Activated CD4-positive, alpha-beta T cell treated with anti-CD3 and anti-CD28 coated beads for 24 hours (primary cell): ENCODE measurements around the gene TCP11L1.

ENCODE experiments used
- DNase-seq, 2 donors: peaks; one replicate each; pipeline ENCODE4 v3.0.0-alpha.2; 2020; ENCODE audit warnings: low read depth in 2 of 2

The TCP11L1 gene, protein sequence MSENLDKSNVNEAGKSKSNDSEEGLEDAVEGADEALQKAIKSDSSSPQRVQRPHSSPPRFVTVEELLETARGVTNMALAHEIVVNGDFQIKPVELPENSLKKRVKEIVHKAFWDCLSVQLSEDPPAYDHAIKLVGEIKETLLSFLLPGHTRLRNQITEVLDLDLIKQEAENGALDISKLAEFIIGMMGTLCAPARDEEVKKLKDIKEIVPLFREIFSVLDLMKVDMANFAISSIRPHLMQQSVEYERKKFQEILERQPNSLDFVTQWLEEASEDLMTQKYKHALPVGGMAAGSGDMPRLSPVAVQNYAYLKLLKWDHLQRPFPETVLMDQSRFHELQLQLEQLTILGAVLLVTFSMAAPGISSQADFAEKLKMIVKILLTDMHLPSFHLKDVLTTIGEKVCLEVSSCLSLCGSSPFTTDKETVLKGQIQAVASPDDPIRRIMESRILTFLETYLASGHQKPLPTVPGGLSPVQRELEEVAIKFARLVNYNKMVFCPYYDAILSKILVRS

DNA sequence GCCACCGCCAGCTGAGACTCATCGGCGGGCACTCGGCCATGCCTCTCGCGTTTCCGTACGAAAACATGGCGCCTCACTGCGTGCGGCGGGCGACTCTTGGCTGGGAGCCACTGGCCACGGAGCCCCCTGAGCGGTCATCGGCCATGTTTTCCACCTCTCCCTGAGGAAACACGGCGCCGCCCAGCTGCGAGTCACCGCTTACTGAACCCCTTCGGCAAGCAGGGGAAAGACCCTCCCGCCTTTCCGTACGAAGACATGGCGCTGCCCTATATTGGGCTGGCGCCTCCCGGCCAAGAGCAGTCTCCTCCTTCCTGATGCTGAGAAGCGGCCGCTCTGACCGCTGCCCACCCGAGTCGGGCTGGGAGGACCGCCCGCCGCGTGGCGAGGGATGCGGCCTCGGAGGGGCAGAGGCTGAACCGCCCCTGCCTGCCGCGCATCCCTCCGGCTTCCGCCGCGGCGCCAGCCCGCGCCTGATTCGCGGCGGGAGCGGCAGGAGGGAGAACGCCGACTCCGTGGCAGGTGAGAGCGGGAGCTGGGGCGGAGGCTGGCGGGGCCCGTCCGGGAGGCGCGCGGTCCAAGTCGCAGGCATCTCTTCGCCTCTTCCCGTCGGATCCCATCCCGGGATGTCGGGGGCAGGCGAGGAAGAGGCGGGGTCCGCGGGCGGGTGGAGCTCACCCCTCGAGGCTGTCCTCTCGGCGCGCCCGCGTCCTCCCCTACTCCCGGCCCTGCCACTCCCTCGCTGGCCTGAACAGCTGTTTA, at the start of gene TCP11L1:
TCP11L1 (plus strand) TSS at position 299 of the 759 bp plus-strand sequence. CDS start 4,202 bp downstream, outside the sequence.
- DNase-seq = peak; percentile 64 to 67

DNA sequence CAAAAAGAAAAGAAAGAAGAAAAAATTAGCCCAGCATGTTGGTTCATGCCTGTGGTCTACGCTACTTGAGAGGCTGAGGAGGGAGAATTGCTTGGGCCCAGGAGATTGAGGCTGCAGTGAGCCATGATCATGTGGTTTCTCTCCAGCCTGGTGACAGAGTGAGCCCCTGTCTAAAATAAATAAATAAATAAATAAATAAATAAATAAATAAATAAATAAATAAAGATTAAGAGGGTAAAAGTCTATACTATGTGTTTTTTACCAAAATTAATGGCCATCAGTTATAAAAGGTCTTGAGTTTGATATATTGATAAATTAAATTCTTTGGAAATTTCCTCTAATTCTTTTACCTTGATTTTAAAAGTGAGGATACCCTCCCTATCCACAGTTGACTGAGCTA, 48.9 kb upstream of the TCP11L1 start:
- no peak for DNase-seq

DNA sequence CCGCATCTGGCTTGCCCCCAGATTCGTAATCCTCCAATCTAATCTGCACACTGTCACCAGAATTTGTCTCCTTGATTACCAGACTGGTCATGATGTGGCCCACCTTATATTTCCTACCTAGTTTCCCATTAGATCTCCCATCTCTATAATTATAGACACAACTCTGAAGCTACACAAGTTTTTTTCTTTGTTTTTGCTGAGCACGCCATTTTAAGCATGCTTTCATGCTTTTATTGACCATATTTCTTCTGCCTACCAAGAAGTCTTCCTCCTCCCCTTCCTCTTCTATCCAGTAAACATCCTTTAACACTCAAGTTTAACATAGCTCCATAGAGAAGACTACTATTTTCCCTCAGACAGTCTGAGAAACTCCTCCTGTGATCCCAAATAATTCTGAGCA, 47.9 kb upstream of the TCP11L1 start:
- no peak for DNase-seq

DNA sequence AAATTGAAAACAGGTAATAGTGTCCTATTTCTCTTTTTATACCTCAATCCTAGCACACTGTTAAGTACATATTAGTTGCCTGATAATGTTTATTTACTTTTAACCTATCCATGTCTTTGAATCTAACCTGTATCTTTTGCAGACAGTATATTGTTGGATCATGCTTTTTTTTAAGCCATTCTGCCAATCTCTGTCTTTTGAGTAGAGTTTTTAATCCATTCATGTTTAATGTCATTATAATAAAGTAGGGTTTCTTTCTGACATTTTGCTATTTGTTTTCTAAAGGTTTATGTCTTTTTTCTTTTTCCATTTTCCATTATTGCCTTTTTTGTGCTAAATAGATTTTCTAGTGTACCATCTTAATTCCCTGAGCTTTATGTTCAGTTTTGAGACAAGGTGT, 47.5 kb upstream of the TCP11L1 start:
- no peak for DNase-seq

DNA sequence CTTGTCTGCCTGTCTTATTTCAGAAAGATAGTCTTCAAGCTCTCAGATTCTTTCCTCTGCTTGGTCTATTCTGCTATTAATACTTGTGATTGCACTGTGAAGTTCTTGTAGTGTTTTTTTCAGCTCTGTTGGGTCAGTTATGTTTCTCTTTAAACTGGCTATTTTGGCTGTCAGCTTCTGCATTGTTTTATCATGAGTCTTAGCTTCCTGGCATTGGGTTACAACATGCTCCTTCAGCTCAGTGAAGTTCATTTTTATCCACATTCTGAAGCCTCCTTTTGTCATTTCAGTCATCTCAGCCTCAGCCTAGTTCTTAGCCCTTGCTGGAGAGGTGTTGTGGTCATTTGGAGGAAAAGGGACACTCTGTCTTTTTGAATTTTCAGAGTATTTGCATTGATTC, 39.2 kb upstream of the TCP11L1 start:
- DNase-seq = no peak

DNA sequence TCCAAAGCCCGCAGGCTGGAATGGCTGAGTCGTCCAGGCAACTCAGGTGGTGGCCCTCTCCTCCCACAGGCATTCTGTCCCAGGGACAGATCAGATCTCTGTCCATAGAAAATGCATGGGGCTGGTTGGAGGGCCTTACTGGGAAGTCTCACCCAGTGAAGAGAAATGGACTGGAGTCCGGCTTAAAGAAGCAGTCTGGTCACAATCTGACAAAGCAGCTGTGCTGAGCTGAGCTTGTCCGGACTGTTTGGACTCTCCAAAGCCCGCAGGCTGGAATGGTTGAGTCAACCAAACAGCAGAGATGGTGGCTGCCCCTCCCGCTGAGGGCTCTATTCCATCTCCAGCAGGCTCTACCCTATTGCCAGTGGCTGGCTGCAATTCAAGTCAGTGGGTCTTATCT, 38.1 kb upstream of the TCP11L1 start:
- no peak for DNase-seq

DNA sequence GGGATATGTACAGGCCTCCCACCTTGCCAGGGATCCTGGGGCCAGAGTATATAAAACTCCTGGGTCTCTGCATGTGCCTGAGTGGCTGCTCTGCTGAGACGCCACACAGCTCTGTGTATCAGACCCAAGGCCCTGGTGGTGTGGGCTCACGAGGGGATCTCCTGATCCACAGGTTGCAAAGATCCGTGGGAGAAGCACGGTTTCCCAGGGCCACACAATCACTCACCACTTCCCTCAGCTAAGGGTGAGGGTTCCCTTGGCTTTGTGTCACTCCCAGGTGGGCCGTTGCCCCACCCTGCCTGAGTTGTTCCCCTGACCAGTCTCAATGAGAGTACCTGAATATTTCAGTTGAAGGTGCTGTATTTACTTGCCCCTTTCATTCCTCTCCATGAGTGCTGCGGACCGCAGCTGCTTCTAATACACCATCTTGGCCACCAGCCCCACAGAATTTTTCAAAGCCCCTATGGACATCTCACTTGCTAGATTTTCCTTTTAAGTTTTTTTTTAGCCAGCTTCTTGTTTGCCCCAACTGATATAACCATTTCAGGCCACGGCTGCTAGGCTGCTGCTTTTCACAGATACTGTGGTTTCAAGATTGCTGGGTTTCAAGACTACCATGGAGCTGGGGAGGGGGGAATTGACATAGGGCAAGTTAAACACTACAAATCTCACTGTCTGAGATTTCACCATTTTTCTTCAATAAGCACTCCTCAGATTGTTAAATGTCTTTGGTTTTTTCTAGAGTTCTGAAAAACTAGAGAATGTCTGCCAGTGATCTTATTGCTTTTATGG, 37.4 kb upstream of the TCP11L1 start:
- DNase-seq = no peak

DNA sequence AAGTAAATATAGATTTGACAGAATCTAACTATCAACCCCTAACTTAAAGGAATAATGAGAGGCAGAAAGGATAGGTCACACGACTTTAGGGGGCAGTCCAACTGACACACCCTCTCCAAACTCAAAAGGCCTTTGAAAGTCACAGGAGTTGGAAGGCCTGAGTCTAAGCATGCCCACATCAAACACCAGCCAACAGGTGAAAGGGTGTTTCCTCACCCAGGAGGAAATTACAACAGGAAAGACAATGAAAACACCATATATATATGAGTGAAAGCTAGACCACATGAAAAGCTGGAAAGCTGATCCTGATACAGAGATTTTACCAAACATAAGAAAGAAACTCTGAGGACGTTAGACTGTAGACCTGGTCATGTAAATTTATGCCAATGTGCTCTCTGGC, 34.2 kb upstream of the TCP11L1 start:
- no peak for DNase-seq

DNA sequence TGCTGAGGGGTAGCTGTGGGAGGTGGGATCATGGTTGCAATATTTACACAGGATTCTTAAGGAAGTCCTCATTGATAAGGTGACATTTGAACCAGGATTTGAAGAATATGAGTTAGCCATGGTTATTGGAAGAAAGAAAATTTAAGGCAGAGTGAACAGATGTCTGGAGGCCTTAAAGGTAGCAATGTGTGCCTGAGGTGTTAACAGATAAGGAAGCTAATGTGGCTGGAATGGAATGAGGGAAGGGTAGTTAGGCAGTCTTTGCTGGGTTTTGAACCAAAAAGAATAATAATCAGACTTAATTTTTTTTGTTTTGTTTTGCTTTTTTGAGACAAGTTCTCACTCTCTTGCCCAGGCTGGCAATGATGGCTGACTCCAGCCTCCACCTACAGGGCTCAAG, 33.4 kb upstream of the TCP11L1 start:
- no peak for DNase-seq

DNA sequence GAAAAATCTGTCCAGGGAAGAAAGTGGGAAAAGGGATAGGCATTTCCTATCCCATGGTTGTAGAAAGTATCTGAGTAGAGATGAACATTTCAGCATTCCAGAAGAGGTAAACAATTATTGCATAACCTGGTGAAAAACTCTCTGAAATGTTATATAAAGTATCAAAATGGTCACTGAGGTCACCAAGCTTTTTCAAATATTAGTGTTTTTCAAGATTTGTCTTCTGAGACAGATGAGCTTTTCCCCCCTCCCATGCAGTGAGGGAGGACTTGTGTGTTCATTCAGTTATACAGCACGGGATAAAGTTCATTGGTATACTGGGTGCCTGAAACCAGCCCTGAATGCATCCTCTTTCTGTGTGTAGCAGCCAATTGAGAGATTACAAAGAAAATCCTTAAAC, 25.6 kb upstream of the TCP11L1 start:
- no peak for DNase-seq

DNA sequence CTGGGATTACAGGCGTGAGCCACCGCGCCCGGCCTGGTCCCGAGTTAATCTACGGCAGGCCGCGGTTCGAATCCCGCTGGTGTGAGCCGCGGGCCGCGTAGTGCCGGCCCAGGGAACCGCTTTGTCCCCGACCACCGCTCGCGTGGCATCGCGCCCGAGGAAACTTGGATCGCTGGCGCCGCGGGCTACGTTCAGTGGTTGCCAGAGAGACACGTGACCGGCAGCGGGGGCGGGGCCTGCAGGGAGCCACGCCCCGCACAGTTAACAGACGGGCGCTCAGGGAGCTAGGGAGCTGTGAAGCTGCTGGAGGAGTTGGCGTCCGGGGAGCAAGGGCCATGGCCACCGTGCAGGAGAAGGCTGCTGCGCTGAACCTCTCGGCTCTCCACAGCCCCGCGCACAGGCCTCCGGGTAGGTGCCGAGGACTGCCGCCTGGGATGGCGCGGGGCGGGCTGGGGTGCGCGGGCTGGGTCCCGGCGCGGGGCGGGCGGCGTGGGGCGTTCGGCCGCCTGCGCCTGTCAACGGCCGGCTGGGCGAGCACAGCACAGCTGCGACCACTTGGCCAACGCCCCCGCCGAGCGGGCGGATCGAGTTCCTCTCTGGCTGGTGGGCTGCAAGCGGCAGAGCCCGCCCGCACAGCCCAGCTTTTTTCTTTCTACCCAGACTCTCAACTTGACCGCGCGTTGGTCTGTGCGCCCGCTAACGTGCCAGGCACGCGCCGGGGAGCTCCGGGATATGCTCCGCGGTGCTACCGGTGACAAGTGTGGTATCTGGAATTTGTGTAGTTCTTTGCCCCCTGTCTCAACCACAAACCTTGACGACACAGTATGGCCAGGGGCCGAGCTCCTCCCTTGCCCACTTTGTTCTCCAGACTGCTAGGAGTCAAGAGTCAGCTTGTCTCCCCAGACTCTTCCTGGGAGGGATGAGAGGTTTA, 23.5 kb upstream of the TCP11L1 start, which contains the start of gene DEPDC7:
DEPDC7 (plus strand) TSS at position 258 of the 931 bp plus-strand sequence; CDS start at position 336, 78 bp downstream.
- peak; percentile 72 to 74 for DNase-seq

DNA sequence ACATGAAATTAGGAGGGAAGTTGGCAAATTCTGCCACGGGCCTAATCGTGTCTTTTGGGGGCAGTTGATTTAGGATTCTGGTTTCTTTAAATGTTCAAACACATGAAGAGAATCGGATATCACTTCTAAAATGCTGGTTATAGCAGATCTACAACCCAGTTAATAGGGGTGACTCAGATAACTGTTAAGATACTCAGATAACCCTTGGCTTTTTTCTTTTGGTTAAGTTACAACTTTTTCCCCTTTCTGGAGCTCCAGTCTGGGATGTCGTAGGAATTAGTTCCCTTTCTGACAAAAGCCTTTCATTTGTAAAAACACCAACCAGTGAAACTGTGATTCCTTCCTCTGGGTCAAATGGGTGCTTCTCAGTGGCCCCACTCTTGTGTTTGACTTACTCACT, 22.7 kb upstream of the TCP11L1 start:
- no peak for DNase-seq

DNA sequence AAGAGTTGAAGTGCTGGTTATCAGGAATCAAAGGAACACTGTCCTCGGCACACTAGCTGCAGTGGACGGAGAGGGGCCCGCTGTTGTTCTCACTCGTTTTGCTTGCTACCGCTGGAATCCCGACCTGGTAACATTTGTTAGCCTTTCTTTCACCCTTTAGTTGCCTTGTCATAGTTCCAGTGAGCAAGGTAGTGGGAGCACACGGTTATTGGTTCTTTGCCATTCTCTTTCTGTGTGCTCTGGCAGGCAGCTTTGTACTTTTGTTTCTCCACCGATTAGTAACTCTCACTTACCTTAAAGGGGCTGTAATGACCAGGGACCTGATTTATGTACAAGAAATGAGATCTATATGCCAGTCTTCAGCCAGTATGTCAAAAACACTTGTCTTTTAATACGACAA, 21.9 kb upstream of the TCP11L1 start:
- no peak for DNase-seq

DNA sequence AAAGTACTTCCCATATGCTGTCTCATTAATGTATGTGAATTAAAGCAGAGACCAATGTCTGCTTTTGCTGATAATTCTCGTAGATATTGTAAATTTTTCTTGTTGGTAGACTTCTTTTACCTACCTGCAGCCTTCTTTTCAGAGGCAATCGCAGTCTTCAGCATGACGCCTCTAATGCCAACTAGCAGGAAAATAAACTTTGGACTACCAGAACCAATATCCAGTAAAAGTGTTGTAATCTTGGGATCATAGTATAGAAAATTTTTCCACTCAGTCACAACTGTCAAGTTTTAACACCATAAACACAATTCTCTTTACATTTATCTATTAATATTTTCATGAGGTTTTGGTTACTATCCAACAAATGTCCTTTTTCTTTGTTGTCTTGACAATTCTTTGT, 21.4 kb upstream of the TCP11L1 start:
- DNase-seq = no peak

DNA sequence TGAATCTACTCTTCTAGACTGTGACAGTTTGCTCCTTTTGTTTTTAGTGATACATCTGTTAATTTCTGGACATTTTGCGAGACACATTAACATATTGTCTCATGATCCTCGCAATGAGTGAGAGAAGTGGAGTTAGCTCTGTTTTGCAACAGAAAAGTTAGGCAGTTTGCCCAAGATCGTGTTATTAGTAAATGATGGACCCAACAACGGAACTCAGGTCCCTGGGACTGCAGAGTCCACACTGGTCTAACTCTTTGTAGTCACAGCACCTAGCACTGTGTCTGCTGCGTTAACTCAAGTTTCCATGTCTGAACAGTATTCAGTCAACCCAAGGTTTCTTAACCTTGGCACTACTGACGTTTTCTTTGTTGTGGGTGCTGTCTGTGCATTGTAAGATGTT, 20.5 kb upstream of the TCP11L1 start:
- DNase-seq = no peak

DNA sequence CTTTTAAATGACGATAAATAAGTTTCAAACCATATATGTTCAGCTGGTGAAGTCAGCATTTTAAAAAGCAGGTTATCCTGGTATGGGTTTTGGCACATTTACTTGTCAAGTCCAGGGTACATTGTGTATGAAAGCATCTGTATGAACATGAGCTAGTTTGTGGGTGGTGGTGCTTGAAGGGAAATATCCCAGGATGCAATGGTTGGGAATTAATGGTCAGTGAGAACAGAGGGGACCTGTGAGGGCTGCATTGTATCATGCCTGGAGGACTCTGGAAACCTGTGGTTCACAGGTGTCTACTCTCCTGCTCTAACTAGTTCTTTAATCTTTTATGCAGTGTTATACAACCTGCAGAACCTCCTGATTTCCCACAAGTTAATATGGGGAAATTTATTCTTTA, 17.9 kb upstream of the TCP11L1 start:
- DNase-seq = no peak

DNA sequence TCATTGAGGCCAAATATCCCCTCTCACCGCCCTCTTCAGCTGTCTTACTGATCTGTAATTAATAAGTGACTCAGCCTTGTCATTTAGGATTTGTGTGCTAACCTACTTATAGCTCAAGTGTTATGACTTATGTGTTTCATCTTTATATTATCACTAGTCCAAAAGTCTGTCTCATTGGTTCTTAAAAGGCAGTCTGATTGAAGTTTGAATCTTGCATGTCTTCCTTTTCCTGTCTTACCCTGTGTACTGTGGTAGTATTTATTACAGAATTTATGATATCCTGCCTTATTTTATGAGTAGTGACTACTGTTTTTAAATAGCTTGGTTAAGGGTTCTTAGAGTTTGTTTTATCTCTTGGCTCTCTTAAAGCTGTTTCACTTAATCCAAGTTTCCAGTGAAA, 17.4 kb upstream of the TCP11L1 start:
- DNase-seq = no peak

DNA sequence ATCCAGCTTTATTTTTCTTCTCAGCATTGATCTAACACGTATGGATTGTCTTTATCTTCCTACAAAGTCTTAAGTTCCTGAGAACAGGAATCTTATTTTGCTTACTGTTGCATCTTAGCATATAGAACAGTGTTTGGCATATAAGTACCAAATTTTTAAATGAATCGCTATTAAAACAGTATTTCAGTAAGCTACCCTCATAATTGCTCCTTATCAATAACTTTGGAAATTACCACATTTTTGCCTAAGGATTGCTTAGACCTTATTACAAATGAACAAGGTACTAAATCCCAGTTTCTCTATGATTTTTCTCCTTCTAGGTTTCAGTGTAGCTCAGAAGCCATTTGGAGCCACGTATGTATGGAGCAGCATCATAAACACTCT, 14.0 kb upstream of the TCP11L1 start:
- no peak for DNase-seq

DNA sequence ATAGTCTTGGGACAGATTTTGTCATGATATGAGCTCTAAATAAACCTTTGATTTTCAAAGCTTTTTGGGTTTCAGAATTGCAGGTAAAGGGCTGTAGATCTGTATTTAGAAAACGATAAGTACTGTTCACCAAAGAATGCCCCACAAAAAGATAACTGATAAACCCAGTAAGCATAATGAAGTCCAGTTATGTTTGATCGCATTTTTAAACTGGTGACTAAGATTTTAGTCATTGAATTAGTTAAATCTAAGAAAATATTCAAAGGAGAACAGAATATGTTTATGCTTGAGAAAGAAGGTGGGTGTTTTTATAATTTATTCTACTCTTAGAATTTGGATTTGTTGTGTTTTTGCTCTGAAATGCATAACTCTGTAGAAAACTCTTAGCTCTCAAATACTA, 12.1 kb upstream of the TCP11L1 start:
- DNase-seq = no peak

DNA sequence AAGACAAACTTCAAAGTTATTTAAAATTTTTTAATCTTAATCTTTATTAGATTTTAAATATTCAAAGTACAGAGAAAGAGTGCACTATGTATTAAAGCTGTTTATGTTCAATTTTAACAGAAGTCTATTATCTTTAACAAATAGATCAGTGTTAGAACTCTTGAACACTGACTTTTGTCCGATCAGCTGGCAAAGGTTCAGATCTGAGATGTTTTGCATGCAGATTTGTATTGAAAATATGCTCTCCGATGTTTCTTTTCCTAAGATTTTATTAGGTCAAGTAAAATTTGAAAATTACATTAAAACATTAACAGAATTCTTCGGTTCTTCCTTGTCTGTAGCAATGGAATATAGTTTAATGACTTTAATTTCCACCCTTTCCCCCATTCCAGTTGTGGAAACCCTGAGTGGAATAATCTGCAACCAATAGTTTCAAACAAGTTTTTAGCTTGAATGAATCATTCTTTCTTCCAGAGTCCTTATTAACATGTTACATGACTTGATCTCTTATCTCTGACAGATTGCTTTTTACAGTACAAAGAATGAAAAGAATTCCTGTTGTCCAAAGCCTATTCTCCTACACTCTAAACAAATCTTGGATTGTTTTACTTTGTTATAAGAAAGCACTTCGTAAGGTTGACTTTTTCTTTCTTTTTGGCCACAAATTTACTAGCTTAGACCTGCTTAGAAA, 11.4 kb upstream of the TCP11L1 start:
- DNase-seq = no peak
